Panc1 (cell line): ENCODE results near the gene RAB6B. TPM values are rescaled to one million over a fixed set of nuclear protein-coding genes. Genes with fewer than 3 reads are reported as not detected.

ENCODE experiments used
- ATAC-seq: fragments of 200-7000 bp; cut with Tn5 transposase; 2 replicates; pipeline ENCODE4 v1.9.1; 2020; ENCODE audit warnings: mild to moderate bottlenecking, moderate library complexity
- BruUV-seq: library from RNA; stranded (reverse); fragments of 400-500 nt; replicated peaks from 2 replicates; lab custom pipeline; 2021; lab: Mats Ljungman, UMichigan
- CTCF ChIA-PET: fragments of 300-600 bp; sonication (Branson Sonifier 250); formaldehyde crosslinking; loops from one replicate; lab custom pipeline; 2022; ENCODE audit warnings: antibody characterized with exemption; lab: Charles Lee
- POLR2A ChIA-PET: fragments of 300-600 bp; sonication (Branson Sonifier 250); formaldehyde crosslinking; loops from one replicate; lab custom pipeline; 2022; ENCODE audit warnings: antibody characterized with exemption; lab: Charles Lee
- DNase-seq: peaks from one replicate; pipeline ENCODE4 v3.0.0-alpha.2; 2010; ENCODE audit warnings: low read depth, low spot score
- H3K27ac ChIP-seq: 2 replicates; pipeline ENCODE4 v1.5.1; 2011; ENCODE audit warnings: mild to moderate bottlenecking, low read length, inconsistent platforms
- H3K27me3 ChIP-seq: fragments of 200-500 bp; sonication (Bioruptor generic); 2 replicates; pipeline ENCODE4 v1.6.0; 2014; ENCODE audit warnings: low read length, inconsistent platforms; ENCODE audit not compliant: control insufficient read depth, insufficient read depth
- H3K36me3 ChIP-seq: fragments of 200-500 bp; sonication (Bioruptor generic); 2 replicates; pipeline ENCODE4 v1.5.1; 2014; ENCODE audit warnings: inconsistent platforms, mild to moderate bottlenecking, low read length, moderate library complexity; ENCODE audit not compliant: control insufficient read depth, insufficient read depth
- H3K4me1 ChIP-seq: 2 replicates; pipeline ENCODE4 v1.5.1; 2011; ENCODE audit warnings: inconsistent platforms, mild to moderate bottlenecking, low read length, moderate library complexity; ENCODE audit not compliant: control insufficient read depth, insufficient read depth
- H3K4me3 ChIP-seq, 2 experiments: 2 replicates each; pipeline ENCODE4 v1.5.1; 2011 to 2012; ENCODE audit warnings: low read depth in 2 of 2, low read length in 2 of 2, mild to moderate bottlenecking in 2 of 2, inconsistent platforms in 1 of 2, moderate library complexity in 1 of 2
- H3K9me3 ChIP-seq: fragments of 200-500 bp; sonication (Bioruptor generic); 2 replicates; pipeline ENCODE4 v1.5.1; 2014; ENCODE audit warnings: low read depth, mild to moderate bottlenecking, inconsistent platforms, low read length, moderate library complexity; ENCODE audit not compliant: control insufficient read depth, insufficient read depth
- CTCF ChIP-seq: fragments of 450-650 bp; IDR thresholded peaks from 2 replicates; pipeline ENCODE4 v1.5.1; 2017; ENCODE audit warnings: mild to moderate bottlenecking
- POLR2AphosphoS5 ChIP-seq: IDR thresholded peaks from 2 replicates; pipeline ENCODE4 v1.6.1; 2012; ENCODE audit warnings: mild to moderate bottlenecking, low read depth, low read length, moderate library complexity
- REST ChIP-seq, 2 experiments: IDR thresholded peaks; 2 replicates each; pipeline ENCODE4 v1.6.1; 2011 to 2012; ENCODE audit warnings: low read depth in 2 of 2, control low read depth in 1 of 2, low read length in 1 of 2, mild to moderate bottlenecking in 1 of 2, moderate library complexity in 1 of 2; ENCODE audit not compliant: insufficient read depth in 1 of 2
- SIN3A ChIP-seq: IDR thresholded peaks from 2 replicates; pipeline ENCODE4 v1.6.1; 2012; ENCODE audit warnings: low read depth, mild to moderate bottlenecking, low read length, moderate library complexity, borderline replicate concordance; ENCODE audit not compliant: insufficient read depth
- TCF7L2 ChIP-seq: IDR thresholded peaks from 2 replicates; pipeline ENCODE4 v1.6.1; 2011; ENCODE audit warnings: mild to moderate bottlenecking, low read depth, low read length, inconsistent platforms
- in situ Hi-C: cut with HindIII; loops from 2 replicates; pipeline ENCODE4 v1.10.0; 2016; ENCODE audit warnings: low sequenced_read_pairs, low pct_unique_long_range_greater_than_20kb
- intact Hi-C: fragments of 100-400 bp; cut with micrococcal nuclease; formaldehyde crosslinking; loops from one replicate; pipeline ENCODE4 v1.10.0; 2022; ENCODE audit not compliant: unreplicated experiment
- total RNA-seq: library from RNA; stranded (reverse); gene quantifications from one replicate; pipeline ENCODE4 v1.2.1, GENCODE V29; 2021; ENCODE audit not compliant: unreplicated experiment

The RAB6B gene
- total RNA-seq, 1 experiment from 2014 or later: 49.2 TPM

GRCh38 chr3:133881939-133882825 is 13.5 kb downstream of the RAB6B start:
- H3K4me3 ChIP-seq: no peak overlapping the region
- BruUV-seq: no TSS peak
- no peaks in the 10 kb centered on the region for H3K9me3 ChIP-seq
- no peak for DNase-seq
- in situ Hi-C loops (no loop called here), intact Hi-C loops (no loop called here)
- TF ChIP-seq CTCF (no peak), SIN3A (no peak), TCF7L2 (no peak), REST (IDR thresholded peaks at IDR 0.05; ENCODE audit: insufficient read depth in 1 of 2, low read depth in 2 of 2, low read length in 1 of 2) (no peak), POLR2AphosphoS5 (no peak)
- no peaks in the 10 kb centered on the region for H3K27me3 ChIP-seq
- POLR2A ChIA-PET: no interaction called here
- ATAC-seq: no peak
- no peaks in the 10 kb centered on the region for H3K36me3 ChIP-seq
- H3K4me1 ChIP-seq: no peaks in the 10 kb centered on the region
- H3K27ac ChIP-seq: no peak overlapping the region
- CTCF ChIA-PET: no interaction called here

GRCh38 chr3:133881492-133881891 is 14.2 kb downstream of the RAB6B start:
- Histone ChIP-seq H3K9me3 (no peaks in the 10 kb centered on the region), H3K27me3 (no peaks in the 10 kb centered on the region), H3K36me3 (no peaks in the 10 kb centered on the region), H3K4me1 (no peaks in the 10 kb centered on the region), H3K4me3 (no peak overlapping the region), H3K27ac (no peak overlapping the region)
- ATAC-seq (no peak), DNase-seq (no peak)
- intact Hi-C loops (no loop called here), in situ Hi-C loops (no loop called here)
- no TSS peak for BruUV-seq
- ChIA-PET POLR2A (no interaction called here), CTCF (no interaction called here)
- TF ChIP-seq CTCF (no peak), POLR2AphosphoS5 (no peak), REST (IDR thresholded peaks at IDR 0.05; ENCODE audit: insufficient read depth in 1 of 2, low read depth in 2 of 2, low read length in 1 of 2) (no peak), SIN3A (no peak), TCF7L2 (no peak)
